HG03139 (cell line): ENCODE results near the gene ZNF785.
"Not testable (repeated sequence)": the region's sequence is repeated elsewhere in the genome, so short reads cannot be mapped to it uniquely, and the experiment has no call there.

Experiments used
- ATAC-seq: cut with Tn5 transposase; IDR thresholded peaks from one replicate; pipeline ENCODE4 v1.9.1; 2021; ENCODE audit not compliant: unreplicated experiment

ZNF785 gene

DNA sequence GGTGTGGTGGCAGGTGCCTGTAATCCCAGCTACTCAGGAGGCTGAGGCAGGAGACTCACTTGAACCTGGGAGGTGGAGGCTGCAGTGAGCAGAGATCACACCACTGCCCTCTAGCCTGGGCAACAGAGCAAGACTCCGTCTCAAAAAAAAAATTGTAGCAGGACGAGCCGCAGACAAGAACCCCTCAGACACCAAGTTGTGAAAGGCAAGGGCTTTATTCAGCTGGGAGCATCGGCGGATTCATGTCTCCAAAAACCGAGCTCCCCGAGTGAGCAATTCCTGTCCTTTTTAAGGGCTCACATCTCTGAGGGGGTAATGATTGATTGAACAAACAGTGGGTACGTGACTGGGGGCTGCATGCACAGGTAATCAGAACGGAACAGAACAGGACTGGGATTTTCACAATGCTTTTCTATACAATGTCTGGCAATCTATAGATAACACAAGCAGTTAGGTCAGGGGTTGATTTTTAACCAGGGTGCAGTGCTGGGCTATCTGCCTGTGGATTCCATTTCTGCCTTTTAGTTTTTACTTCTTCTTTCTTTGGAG is 44.5 kb downstream of the ZNF785 start:
- not testable (repeated sequence) for ATAC-seq

- ATAC-seq = not testable (repeated sequence)
These were observed 45.4 kb downstream of the ZNF785 start for GRCh38 chr16:30539986-30540526.

- no peak for ATAC-seq
These were observed 46.2 kb downstream of the ZNF785 start for GRCh38 chr16:30539000-30539964.

DNA sequence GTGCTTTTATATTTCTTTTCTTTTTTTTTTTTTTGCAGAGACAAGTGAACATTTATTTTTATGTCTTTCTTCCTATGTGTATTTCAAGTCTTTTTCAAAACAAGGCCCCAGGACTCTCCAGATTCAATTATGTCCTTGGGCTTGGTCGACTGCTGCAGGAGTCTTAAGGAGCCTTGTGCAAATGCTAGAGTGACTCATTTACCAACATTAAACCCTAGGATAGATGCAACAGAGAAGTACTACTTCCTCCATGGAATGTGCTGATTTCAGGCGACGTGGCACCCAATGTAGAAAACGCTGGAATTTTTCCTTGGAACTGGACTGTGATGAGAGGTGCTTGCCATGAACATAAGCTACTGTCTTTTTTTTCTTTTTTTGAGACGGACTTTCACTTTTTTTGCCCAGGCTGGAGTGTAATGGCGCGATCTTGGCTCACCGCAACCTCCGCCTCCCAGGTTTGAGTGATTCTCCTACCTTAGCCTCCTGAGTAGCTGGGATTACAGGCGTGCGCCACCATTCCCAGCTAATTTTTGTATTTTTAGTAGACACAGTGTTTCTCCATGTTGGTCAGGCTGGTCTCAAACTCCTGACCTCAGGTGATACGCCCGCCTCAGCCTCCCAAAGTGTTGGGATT is 49.0 kb downstream of the ZNF785 start:
- not testable (repeated sequence) for ATAC-seq

- ATAC-seq = no peak
These were observed 49.7 kb downstream of the ZNF785 start for GRCh38 chr16:30535777-30536190.

GRCh38 chr16:30535106-30535776 is 50.3 kb downstream of the ZNF785 start:
- peak; percentile 8 for ATAC-seq

GRCh38 chr16:30534368-30535105 is 51.0 kb downstream of the ZNF785 start, which contains the start of gene ZNF747:
TSS of gene ZNF747 (minus strand) at chr16:30534858. CDS start at chr16:30534679, 179 bp downstream.
- ATAC-seq = peak; percentile 60

GRCh38 chr16:30533748-30534367 is 51.6 kb downstream of the ZNF785 start:
- ATAC-seq = no peak

DNA sequence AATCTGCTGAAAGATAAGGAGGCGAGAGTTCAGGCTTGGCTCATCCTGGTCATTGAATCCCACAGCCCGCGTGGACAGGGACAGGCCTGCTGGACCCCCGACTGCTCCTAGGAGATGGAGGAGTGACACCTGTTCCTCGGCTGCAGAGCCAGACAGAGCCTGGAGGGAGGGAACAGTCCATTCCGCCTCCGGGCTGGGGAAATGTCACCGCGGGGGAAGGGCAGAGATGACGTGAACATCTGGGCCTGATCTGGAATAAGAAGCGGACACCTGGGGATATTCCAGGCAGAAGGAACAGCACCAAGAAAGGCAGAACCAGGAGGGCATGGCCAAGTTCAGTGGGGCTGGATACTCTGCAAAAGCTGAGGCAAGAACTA is 52.4 kb downstream of the ZNF785 start:
- no peak for ATAC-seq

GRCh38 chr16:30532285-30533145 is 53.0 kb downstream of the ZNF785 start:
- no peak for ATAC-seq
